Measurements from ENCODE around the gene STK17A.

STK17A gene

GRCh38 chr7:43582503-43583423, at the start of gene STK17A:
STK17A (plus strand) TSS chr7:43583108; CDS start chr7:43583244, 136 bp downstream.
- FAIRE-seq (peak; percentile 68), DNase-seq (ENCODE audit: insufficient read length, low spot score) (peak; percentile 89)

DNA sequence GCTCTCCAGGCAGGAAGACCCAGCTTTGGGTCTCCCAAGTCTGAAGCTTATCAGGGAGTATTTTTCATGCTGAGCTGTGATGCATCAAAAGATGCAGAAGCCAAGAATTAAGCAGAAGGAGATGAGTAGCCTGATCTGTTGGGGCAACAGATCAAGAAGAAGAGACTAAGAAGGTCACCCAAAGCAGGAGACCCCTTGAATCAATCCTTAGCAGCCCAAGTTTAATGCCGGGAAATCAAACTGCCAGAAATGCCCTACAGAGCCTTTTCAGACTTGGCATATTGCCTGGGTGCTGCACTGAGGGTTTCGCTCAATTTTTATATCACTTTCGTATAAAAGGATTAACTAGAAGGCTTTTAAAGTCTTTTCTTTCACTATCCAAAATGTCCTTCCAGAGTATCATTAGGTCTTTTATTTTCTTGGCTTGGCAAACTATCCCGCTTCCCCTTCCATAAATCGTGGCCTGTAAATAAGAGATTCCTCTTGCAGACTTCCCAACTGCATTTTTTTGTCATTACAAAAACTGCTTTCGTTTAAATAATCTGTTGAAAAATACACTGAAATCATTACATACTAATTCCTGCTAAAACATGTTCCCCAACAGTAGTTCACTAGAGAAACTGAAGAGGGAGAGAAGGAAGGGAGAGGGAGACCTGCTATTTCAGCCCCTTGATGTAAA, 49.0 kb upstream of the STK17A start:
- FAIRE-seq, result no peak
- no peak for DNase-seq (ENCODE audit: insufficient read length, low spot score)

GRCh38 chr7:43535031-43535451, 47.9 kb upstream of the STK17A start:
- no peak for DNase-seq (ENCODE audit: insufficient read length, low spot score)
- no peak for FAIRE-seq

- FAIRE-seq, result no peak
- peak; percentile 76 for DNase-seq (ENCODE audit: insufficient read length, low spot score)
These were observed 46.9 kb upstream of the STK17A start for GRCh38 chr7:43535810-43536585.

- no peak for FAIRE-seq
- no peak for DNase-seq (ENCODE audit: insufficient read length, low spot score)
These were observed 46.1 kb upstream of the STK17A start for GRCh38 chr7:43536773-43537172.

DNA sequence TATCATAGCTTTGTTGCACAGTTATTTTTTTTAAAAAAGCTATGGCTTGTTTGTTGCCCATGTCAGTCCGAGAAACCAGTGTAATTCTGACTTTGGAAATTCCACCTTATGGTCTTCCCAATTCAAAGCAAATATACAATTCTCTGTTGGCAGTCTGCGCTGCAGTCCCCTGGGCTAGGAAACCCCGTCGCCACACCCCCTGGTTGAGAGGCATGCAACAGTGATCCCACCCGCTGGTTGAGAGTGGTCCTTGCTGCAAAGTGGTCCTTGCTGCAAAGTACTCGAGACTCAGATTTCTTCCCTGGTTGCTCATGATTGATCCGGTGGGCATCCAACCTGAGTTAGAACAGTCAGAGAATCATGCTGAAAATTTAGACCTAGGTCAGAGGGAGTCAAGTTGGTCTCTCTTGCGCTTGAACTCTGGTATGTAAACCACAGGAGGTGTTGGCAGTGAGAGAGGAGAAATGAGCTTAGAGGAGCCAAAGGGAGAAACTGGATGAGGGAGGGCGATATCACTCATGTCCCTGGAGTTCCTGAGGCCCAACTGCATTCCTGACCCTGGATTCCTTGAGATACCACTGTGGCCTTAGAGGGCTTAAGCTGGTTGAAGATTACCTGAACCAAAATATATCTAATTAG, 45.0 kb upstream of the STK17A start:
- FAIRE-seq, result no peak
- no peak for DNase-seq (ENCODE audit: insufficient read length, low spot score)

DNA sequence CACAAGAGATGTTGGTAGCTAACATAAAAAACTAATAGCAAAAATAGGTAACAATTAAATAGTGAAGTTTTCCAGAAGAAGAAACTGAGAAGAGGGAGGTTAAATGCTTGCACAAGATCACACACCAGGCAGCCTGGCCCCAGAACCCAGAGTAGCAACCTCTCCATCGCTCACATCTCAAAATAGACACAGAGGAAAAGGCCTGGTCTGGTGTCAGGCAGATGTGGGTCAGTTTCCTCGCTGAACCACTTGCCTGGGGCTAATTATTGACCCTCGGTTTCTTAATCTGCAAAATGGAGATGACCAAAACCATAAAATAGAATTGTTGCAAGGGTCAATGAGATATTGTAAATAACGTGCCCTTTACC, 44.5 kb upstream of the STK17A start:
- FAIRE-seq, result no peak
- DNase-seq (ENCODE audit: insufficient read length, low spot score), result no peak

DNA sequence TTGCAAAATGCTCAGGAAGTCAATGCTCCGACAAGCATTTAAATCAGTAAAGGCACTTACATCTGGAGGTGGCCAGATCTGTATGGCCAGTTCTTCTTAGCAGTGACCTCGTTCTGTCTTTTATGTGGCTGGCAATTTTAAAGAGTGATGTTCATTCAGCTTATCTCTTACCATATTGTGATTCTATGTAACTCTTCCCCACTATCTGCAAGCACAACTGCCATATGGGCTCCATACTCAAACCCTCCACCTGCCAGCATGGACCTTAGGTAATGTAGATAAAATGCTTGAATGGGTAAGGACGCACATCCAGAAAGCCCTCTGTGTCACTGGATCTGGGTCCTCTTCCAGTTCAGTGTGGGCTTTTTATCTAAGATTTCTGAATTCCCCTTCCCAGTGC, 42.4 kb upstream of the STK17A start:
- DNase-seq (ENCODE audit: insufficient read length, low spot score) (no peak), FAIRE-seq (no peak)

GRCh38 chr7:43542716-43543115, 40.2 kb upstream of the STK17A start:
- FAIRE-seq, result no peak
- DNase-seq (ENCODE audit: insufficient read length, low spot score), result no peak

- FAIRE-seq (no peak), DNase-seq (ENCODE audit: insufficient read length, low spot score) (no peak)
These were observed 36.7 kb upstream of the STK17A start for GRCh38 chr7:43546231-43546630.

GRCh38 chr7:43550427-43550826, 32.5 kb upstream of the STK17A start:
- FAIRE-seq, result no peak
- no peak for DNase-seq (ENCODE audit: insufficient read length, low spot score)

DNA sequence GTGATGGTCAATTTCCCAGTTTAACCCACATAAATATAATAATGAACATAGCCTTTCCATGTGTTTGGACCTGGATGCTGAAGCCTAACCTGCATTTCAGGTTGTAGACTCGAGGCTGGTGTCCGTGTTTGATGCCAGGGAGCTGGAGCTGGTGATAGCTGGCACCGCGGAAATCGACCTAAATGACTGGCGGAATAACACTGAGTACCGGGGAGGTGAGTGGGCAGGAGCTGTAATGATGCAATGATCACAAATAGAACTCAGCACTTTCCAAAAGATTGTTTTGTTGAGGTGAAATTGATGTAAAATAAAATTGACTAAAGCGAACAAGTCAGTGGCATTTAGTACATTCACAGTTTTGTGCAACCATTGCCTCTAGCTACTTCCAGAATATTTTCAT, 30.8 kb upstream of the STK17A start:
- DNase-seq (ENCODE audit: insufficient read length, low spot score) (no peak), FAIRE-seq (no peak)

DNA sequence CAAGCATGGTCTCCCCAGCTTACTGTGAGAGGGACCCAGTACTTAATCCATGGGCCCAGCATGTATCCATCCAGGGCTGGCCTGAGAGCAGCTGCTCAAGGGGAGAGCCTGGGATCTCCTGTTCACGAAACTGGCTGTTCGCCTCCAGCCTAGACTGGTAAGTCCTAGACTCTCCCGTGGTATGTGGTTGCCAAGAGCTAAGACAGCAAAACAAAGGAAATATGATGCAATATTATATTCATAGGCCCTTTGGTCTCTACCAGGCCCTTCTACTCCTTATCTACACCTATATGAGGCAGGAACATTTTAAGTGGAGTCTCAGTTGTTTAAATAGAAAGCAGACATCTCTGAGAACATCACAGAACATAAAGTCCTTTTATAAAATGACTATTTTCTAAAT, 28.9 kb upstream of the STK17A start:
- DNase-seq (ENCODE audit: insufficient read length, low spot score), result no peak
- no peak for FAIRE-seq

GRCh38 chr7:43554423-43554822, 28.5 kb upstream of the STK17A start:
- no peak for FAIRE-seq
- no peak for DNase-seq (ENCODE audit: insufficient read length, low spot score)

DNA sequence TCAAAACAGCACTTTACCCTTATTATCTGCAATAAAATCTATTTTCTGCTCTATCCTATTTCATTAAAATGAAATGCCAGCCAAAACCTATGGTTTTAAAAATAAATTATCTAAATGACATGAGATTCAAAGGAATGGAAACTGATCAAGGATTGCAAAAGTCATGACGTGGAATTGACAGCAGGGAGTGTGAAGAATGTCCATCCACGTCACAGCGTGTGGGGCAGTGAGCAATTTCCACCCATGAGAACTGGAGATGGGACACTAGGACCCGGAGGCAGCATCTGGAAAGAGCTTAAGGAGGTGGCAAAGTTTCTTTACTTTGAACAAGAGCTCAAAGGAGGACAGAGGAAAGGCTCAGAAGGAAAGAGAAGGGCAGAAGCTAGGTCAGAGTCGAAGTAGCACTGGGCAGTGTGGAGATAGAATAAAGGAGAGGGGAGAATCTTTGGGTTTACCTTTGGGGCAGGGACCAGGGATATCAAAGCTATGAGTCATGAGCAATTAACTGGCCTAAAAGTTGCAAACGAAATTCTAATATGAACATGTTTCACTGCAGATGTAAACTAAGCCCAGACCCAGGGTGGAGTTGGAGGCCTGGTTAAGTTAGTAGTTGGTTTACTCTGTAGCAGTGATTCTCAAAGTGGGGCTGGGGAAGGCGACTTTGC, 24.9 kb upstream of the STK17A start:
- FAIRE-seq, result no peak
- DNase-seq (ENCODE audit: insufficient read length, low spot score), result no peak

GRCh38 chr7:43559171-43559945, 23.6 kb upstream of the STK17A start:
- DNase-seq (ENCODE audit: insufficient read length, low spot score), result no peak
- no peak for FAIRE-seq

DNA sequence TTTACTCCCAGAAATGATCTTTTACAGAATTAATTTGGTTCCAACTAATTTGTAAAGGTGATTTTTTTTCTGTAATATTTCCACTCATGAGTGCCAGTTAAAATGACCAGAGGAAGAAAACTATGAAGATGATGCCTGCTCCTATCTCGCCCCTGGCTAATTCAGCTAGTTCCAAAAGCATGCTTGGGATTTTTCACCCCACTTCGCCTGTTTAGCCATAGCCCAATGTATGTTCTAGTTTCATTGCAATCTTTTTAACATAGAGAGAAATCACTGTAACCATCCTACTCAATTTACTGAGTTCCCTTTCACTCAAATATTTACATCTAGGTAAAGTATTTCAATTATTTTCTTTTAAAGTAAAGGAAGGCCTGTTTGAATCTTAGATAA, 23.0 kb upstream of the STK17A start:
- no peak for DNase-seq (ENCODE audit: insufficient read length, low spot score)
- FAIRE-seq, result no peak

GRCh38 chr7:43560742-43561330, 22.1 kb upstream of the STK17A start:
- DNase-seq (ENCODE audit: insufficient read length, low spot score), result no peak
- no peak for FAIRE-seq

DNA sequence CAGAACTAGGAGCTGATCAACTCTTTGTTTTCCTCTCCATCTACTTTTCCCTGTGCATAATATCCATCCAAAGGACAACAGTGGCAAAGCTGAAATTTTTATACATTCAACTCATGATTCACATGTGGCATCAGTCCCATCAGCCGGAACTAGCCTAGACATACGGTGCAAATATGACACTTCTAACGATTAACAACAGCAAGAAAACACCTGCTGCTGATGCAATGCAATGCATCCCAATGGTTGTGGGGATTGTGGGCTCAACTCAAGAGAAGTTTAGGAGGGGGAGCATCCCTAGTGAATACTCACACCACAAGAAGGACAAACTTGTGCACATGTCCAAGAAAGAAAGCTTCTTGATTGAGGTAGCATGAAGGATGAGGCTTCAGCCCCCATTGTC, 20.5 kb upstream of the STK17A start:
- DNase-seq (ENCODE audit: insufficient read length, low spot score) (no peak), FAIRE-seq (no peak)
